ENCODE measurements around the gene OLFML3. TPM values are rescaled to one million over a fixed set of nuclear protein-coding genes. Genes with fewer than 3 reads are reported as not detected.

Gene OLFML3
- total RNA-seq, 6 experiments from 2014 or later = 1.8 to 13.8 (median 6.6) TPM

GRCh38 chr1:113943028-113943811 lies 36.1 kb upstream of the OLFML3 start:
- H3K27ac ChIP-seq = no peak overlapping the region
- no peak for TF ChIP-seq CTCF (IDR thresholded peaks at IDR 0.05)
- no peak for TF ChIP-seq POLR2A (IDR thresholded peaks at IDR 0.05)
- H3K4me3 ChIP-seq = no peak overlapping the region
- H3K4me1 ChIP-seq = peaks cover 0 to 38% (median 20%) of the 10 kb centered on the region in 4 donors
- H3K36me3 ChIP-seq = peaks cover 0 to 5% (median 0%) of the 10 kb centered on the region in 4 donors
- intact Hi-C loops (cut with DNase I) = no loop called here
- H3K9me3 ChIP-seq = no peaks in the 10 kb centered on the region
- H3K27me3 ChIP-seq = no peaks in the 10 kb centered on the region
- no peak for DNase-seq
- peak in 3 of 4 donors; percentile 19 to 61 (median 47) for ATAC-seq

- DNase-seq (no peak), ATAC-seq (no peak)
- 77% methylated on average over 1 of the region's 1 CpG for WGBS (ENCODE audit: insufficient coverage, low coverage, low lambda C conversion rate, missing lambda C conversion rate)
- no peak overlapping the region for H3K4me3 ChIP-seq
- no peak overlapping the region for H3K27ac ChIP-seq
- H3K36me3 ChIP-seq = peaks cover 0 to 4% (median 0%) of the 10 kb centered on the region in 4 donors
- no peaks in the 10 kb centered on the region for H3K9me3 ChIP-seq
- no peaks in the 10 kb centered on the region for H3K27me3 ChIP-seq
- peaks cover 0 to 48% (median 27%) of the 10 kb centered on the region in 4 donors for H3K4me1 ChIP-seq
- intact Hi-C loops (cut with DNase I) = no loop called here
- no peak for TF ChIP-seq CTCF (IDR thresholded peaks at IDR 0.05)
- TF ChIP-seq POLR2A (IDR thresholded peaks at IDR 0.05) = no peak
Measured at GRCh38 chr1:113945329-113945728, 33.9 kb upstream of the OLFML3 start.

- Histone ChIP-seq H3K27ac (no peak overlapping the region), H3K4me1 (peaks cover 0 to 43% (median 24%) of the 10 kb centered on the region in 4 donors), H3K4me3 (no peak overlapping the region), H3K9me3 (no peaks in the 10 kb centered on the region), H3K36me3 (no peaks in the 10 kb centered on the region), H3K27me3 (no peaks in the 10 kb centered on the region)
- TF ChIP-seq CTCF (IDR thresholded peaks at IDR 0.05) (no peak), POLR2A (IDR thresholded peaks at IDR 0.05) (no peak)
- WGBS (ENCODE audit: insufficient coverage, low coverage, low lambda C conversion rate, missing lambda C conversion rate) = 64% methylated on average over 1 of the region's 1 CpG
- DNase-seq (no peak), ATAC-seq (no peak)
- intact Hi-C loops (cut with DNase I) = no loop called here
Measured at GRCh38 chr1:113946112-113946511, 33.2 kb upstream of the OLFML3 start.

- no peaks in the 10 kb centered on the region for H3K9me3 ChIP-seq
- TF ChIP-seq POLR2A (IDR thresholded peaks at IDR 0.05) (no peak), CTCF (IDR thresholded peaks at IDR 0.05) (no peak)
- H3K4me3 ChIP-seq = no peak overlapping the region
- intact Hi-C loops (cut with DNase I) = no loop called here
- H3K4me1 ChIP-seq = peaks cover 0 to 38% (median 22%) of the 10 kb centered on the region in 4 donors
- peak in 1 of 4 donors; percentile 20 for ATAC-seq
- H3K27ac ChIP-seq = peak overlapping the region in 1 of 3 donors; percentile 16
- no peaks in the 10 kb centered on the region for H3K36me3 ChIP-seq
- H3K27me3 ChIP-seq = no peaks in the 10 kb centered on the region
- WGBS (ENCODE audit: insufficient coverage, low coverage, low lambda C conversion rate, missing lambda C conversion rate) = 42% methylated on average over 3 of the region's 3 CpGs
- no peak for DNase-seq
Measured at GRCh38 chr1:113946678-113947387, 32.4 kb upstream of the OLFML3 start.

Measured in right lobe of liver (tissue), 6 donors.